Endothelial cell of umbilical vein (primary cell): ENCODE data around the gene L1CAM. TPM values are rescaled to one million over a fixed set of nuclear protein-coding genes. Genes with fewer than 3 reads are reported as not detected.

Experiments
- BruUV-seq: library from RNA; stranded (reverse); fragments of 400-500 nt; replicated peaks from 2 replicates; lab custom pipeline; 2021; lab: Mats Ljungman, UMichigan
- CTCF ChIA-PET: fragments of 300-600, 350-600 bp; sonication (Branson Sonifier 250); formaldehyde crosslinking; loops from one replicate; lab custom pipeline; 2021; ENCODE audit warnings: antibody characterized with exemption, inconsistent platforms; lab: Charles Lee
- POLR2A ChIA-PET: fragments of 300-600, 350-600 bp; sonication (Branson Sonifier 250); formaldehyde crosslinking; loops from one replicate; lab custom pipeline; 2021; ENCODE audit warnings: antibody characterized with exemption, inconsistent platforms; lab: Charles Lee
- DNase-seq: peaks from one replicate; pipeline ENCODE4 v3.0.0-alpha.2; 2011; ENCODE audit warnings: low read depth, low spot score
- FAIRE-seq: peaks from 2 replicates; lab custom pipeline; 2011; peaks lifted over from hg19 to GRCh38; lab: Jason Lieb, UNC
- H2AFZ ChIP-seq: 2 replicates; pipeline ENCODE4 v1.6.0; 2012; ENCODE audit warnings: low read depth, low read length, control low read depth, inconsistent platforms
- H3K27ac ChIP-seq: 2 replicates; pipeline ENCODE4 v1.5.1; 2011; ENCODE audit warnings: low read depth, mild to moderate bottlenecking, control low read depth, low read length, moderate library complexity; ENCODE audit not compliant: insufficient read depth
- H3K27me3 ChIP-seq, 2 experiments: 2 replicates each; pipeline versions ENCODE4 v1.6.0 to v1.6.1; 2011; ENCODE audit warnings: low read length in 2 of 2, mixed read lengths in 1 of 2; ENCODE audit not compliant: control insufficient read depth in 2 of 2, insufficient read depth in 2 of 2
- H3K36me3 ChIP-seq, 2 experiments: 2 replicates in 1 of 2; 3 replicates in 1 of 2; pipeline ENCODE4 v1.5.1; 2011; ENCODE audit warnings: low read length in 2 of 2, mild to moderate bottlenecking in 1 of 2, moderate library complexity in 1 of 2; ENCODE audit not compliant: control insufficient read depth in 2 of 2, insufficient read depth in 2 of 2; ENCODE audit errors: extremely low read depth in 1 of 2
- H3K4me1 ChIP-seq: 3 replicates; pipeline ENCODE4 v1.5.1; 2011; ENCODE audit warnings: mild to moderate bottlenecking, low read length; ENCODE audit not compliant: control insufficient read depth, insufficient read depth; ENCODE audit errors: extremely low read depth
- H3K4me2 ChIP-seq: 2 replicates; pipeline ENCODE4 v1.6.1; 2011; ENCODE audit warnings: low read length, control low read depth, mixed read lengths; ENCODE audit not compliant: insufficient read depth
- H3K4me3 ChIP-seq, 3 experiments: fragments of 200-600 bp in 1 of 3; sonication (generic), shearing (Covaris generic) in 1 of 3; replicated peaks in 1 of 3; 2 replicates each; pipeline ENCODE4 v1.5.1; 2011 to 2016; ENCODE audit warnings: control low read depth in 3 of 3, low read length in 3 of 3, mild to moderate bottlenecking in 2 of 3, inconsistent platforms in 1 of 3, low read depth in 1 of 3, moderate library complexity in 1 of 3; ENCODE audit not compliant: insufficient read depth in 1 of 3
- H3K79me2 ChIP-seq: 2 replicates; pipeline ENCODE4 v1.6.0; 2012; ENCODE audit warnings: low read length, inconsistent platforms; ENCODE audit not compliant: control insufficient read depth, insufficient read depth
- H3K9ac ChIP-seq: replicated peaks from 2 replicates; pipeline ENCODE3; 2011; ENCODE audit warnings: low read length, control low read depth; ENCODE audit not compliant: insufficient read depth; ENCODE audit errors: extremely low read depth
- H3K9me1 ChIP-seq: replicated peaks from 3 replicates; pipeline ENCODE4 v1.6.0; 2011; ENCODE audit warnings: mild to moderate bottlenecking, low read length; ENCODE audit not compliant: control insufficient read depth, insufficient read depth; ENCODE audit errors: extremely low read depth
- H3K9me3 ChIP-seq: replicated peaks from 2 replicates; pipeline ENCODE4 v1.5.1; 2012; ENCODE audit warnings: low read length, inconsistent platforms; ENCODE audit not compliant: control insufficient read depth, insufficient read depth
- H4K20me1 ChIP-seq: replicated peaks from 2 replicates; pipeline ENCODE3; 2011; ENCODE audit warnings: mild to moderate bottlenecking, low read length; ENCODE audit not compliant: control insufficient read depth, insufficient read depth; ENCODE audit errors: extremely low read depth
- CTCF ChIP-seq, 2 donors: IDR thresholded peaks; 1 replicate in 1 of 2; 2 replicates in 1 of 2; pipeline ENCODE4 v1.5.1; 2011; ENCODE audit warnings: low read length in 2 of 2, mild to moderate bottlenecking in 2 of 2, moderate library complexity in 2 of 2, control low read depth in 1 of 2, inconsistent platforms in 1 of 2, low read depth in 1 of 2; ENCODE audit not compliant: insufficient read depth in 1 of 2; ENCODE audit errors: extremely low read depth in 1 of 2
- EZH2 ChIP-seq: IDR thresholded peaks from 2 replicates; pipeline ENCODE4 v1.6.1; 2012; ENCODE audit warnings: borderline replicate concordance, low read depth, mild to moderate bottlenecking, moderate library complexity, low read length, inconsistent platforms; ENCODE audit not compliant: severe bottlenecking
- FOS ChIP-seq: IDR thresholded peaks from 2 replicates; pipeline ENCODE4 v1.6.1; 2011; ENCODE audit warnings: mild to moderate bottlenecking, low read length, moderate library complexity, borderline replicate concordance; ENCODE audit not compliant: insufficient read depth
- GATA2 ChIP-seq: IDR thresholded peaks from 2 replicates; pipeline ENCODE4 v1.7.0; 2011; ENCODE audit warnings: low read depth, mild to moderate bottlenecking, moderate library complexity, mixed read lengths, low read length; ENCODE audit not compliant: insufficient read length, insufficient read depth
- JUN ChIP-seq: IDR thresholded peaks from 2 replicates; pipeline ENCODE4 v1.6.1; 2011; ENCODE audit warnings: borderline replicate concordance, low read depth; ENCODE audit not compliant: insufficient read length, insufficient read depth
- MAX ChIP-seq: IDR thresholded peaks from 2 replicates; pipeline ENCODE4 v1.6.1; 2011; ENCODE audit not compliant: insufficient read depth, insufficient read length
- MYC ChIP-seq: IDR thresholded peaks from one replicate; pipeline ENCODE4 v1.6.1; 2011; ENCODE audit warnings: mild to moderate bottlenecking, low read depth, low read length
- POLR2A ChIP-seq: IDR thresholded peaks from 2 replicates; pipeline ENCODE4 v1.6.1; 2012; ENCODE audit warnings: low read depth, mild to moderate bottlenecking, control low read depth, low read length
- POLR2AphosphoS5 ChIP-seq: IDR thresholded peaks from 2 replicates; pipeline ENCODE4 v1.6.1; 2012; ENCODE audit warnings: low read depth, mild to moderate bottlenecking, control low read depth, low read length, moderate library complexity; ENCODE audit not compliant: insufficient read depth
- dilution Hi-C: fragments of 300-500 bp; cut with MboI; formaldehyde crosslinking; loops from one replicate; pipeline ENCODE4 v1.15.0; 2019; ENCODE audit warnings: low sequenced_read_pairs; ENCODE audit not compliant: extremely low pct_ligation_motif_present
- intact Hi-C: fragments of 100-400 bp; cut with micrococcal nuclease; formaldehyde crosslinking; loops from one replicate; pipeline ENCODE4 v1.10.0; 2022
- polyA plus RNA-seq, 4 experiments: library from polyadenylated mRNA; depleted of rRNA in 3 of 4; stranded (reverse) in 3 of 4; unstranded in 1 of 4; fragments of >200 nt; gene quantifications; 2 replicates each; pipeline versions ENCODE4 v1.2.1 to v1.2.3, GENCODE V29; 2011 to 2012; ENCODE audit warnings: missing spikeins in 1 of 4
- total RNA-seq: library from RNA; stranded (reverse); gene quantifications from 2 replicates; pipeline ENCODE4 v1.2.3, GENCODE V29; 2021

Gene L1CAM
- total and polyA plus RNA-seq, 2 donors (not counting 3 experiments of a cell fraction or from before 2014, with no cell fraction given): 0.01 TPM; not detected in 1

DNA sequence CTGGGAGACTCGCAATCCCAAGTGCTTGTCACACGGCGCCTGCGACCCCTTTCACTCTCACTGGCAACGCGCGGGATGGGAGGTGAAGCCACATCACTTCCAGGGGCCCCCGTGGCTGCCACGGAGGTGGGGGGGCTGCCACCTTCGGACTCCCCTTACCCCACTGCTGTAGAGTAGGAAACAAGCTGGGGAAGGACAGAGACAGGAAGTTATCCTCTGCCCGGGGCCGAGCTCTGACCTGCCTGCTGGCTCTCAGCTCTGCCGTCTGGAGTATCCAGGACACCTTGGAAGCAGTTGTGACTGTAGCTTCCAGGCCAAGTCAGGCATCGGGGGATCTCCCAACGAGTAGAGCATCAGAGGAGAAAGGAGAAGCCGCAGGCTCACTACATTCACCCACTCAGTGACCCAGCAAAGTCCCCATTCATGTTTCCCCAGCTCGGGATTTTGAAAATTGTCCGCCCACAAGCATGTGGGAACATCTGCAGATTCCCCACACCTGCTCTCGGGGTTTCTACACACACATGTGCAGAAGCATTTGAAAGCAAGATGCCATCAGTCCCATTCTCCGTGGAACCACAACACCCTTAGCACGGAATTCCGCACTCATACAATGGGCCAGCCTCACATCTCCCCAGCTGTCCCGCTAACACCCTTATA lies 66.5 kb downstream of the L1CAM start:
- no peak overlapping the region for H3K27ac ChIP-seq
- ChIA-PET CTCF (interaction anchor here (0.9 to 1.0 kb wide), 2 partner anchors 9 to 129 kb away, joined by 3 to 4 read pairs; no protein-coding TSS in a partner anchor), POLR2A (no interaction called here)
- H3K9me1 ChIP-seq: no peaks in the 10 kb centered on the region
- no peaks in the 10 kb centered on the region for H3K9me3 ChIP-seq
- FAIRE-seq (no peak), DNase-seq (no peak)
- dilution Hi-C loops (no loop called here), intact Hi-C loops (loop anchor here (10.0 kb wide), 1 partner anchor 65 kb away; the partner anchor contains the start of gene L1CAM)
- TF ChIP-seq MYC: no peak
- no peak for TF ChIP-seq POLR2AphosphoS5
- no peak for TF ChIP-seq CTCF (IDR thresholded peaks at IDR 0.05; ENCODE audit: extremely low read depth in 1 of 2, insufficient read depth in 1 of 2, low read depth in 1 of 2, low read length in 2 of 2)
- TF ChIP-seq FOS: no peak
- TF ChIP-seq EZH2: no peak
- no peak for TF ChIP-seq JUN
- no peak for TF ChIP-seq POLR2A
- no peak for TF ChIP-seq GATA2
- no peak for TF ChIP-seq MAX
- peak overlapping the region in 1 of 3 experiments; percentile 35 for H3K4me3 ChIP-seq
- no peaks in the 10 kb centered on the region for H3K27me3 ChIP-seq
- H3K4me2 ChIP-seq: peak overlapping the region; percentile 8
- peaks cover 4% of the 10 kb centered on the region for H3K4me1 ChIP-seq
- no TSS peak for BruUV-seq
- no peaks in the 10 kb centered on the region for H4K20me1 ChIP-seq
- peak overlapping the region; percentile 27 for H2AFZ ChIP-seq
- no peak overlapping the region for H3K9ac ChIP-seq
- H3K36me3 ChIP-seq: no peaks in the 10 kb centered on the region
- H3K79me2 ChIP-seq: no peaks in the 10 kb centered on the region
